ENCODE measurements around the gene ZER1.

Gene ZER1

DNA sequence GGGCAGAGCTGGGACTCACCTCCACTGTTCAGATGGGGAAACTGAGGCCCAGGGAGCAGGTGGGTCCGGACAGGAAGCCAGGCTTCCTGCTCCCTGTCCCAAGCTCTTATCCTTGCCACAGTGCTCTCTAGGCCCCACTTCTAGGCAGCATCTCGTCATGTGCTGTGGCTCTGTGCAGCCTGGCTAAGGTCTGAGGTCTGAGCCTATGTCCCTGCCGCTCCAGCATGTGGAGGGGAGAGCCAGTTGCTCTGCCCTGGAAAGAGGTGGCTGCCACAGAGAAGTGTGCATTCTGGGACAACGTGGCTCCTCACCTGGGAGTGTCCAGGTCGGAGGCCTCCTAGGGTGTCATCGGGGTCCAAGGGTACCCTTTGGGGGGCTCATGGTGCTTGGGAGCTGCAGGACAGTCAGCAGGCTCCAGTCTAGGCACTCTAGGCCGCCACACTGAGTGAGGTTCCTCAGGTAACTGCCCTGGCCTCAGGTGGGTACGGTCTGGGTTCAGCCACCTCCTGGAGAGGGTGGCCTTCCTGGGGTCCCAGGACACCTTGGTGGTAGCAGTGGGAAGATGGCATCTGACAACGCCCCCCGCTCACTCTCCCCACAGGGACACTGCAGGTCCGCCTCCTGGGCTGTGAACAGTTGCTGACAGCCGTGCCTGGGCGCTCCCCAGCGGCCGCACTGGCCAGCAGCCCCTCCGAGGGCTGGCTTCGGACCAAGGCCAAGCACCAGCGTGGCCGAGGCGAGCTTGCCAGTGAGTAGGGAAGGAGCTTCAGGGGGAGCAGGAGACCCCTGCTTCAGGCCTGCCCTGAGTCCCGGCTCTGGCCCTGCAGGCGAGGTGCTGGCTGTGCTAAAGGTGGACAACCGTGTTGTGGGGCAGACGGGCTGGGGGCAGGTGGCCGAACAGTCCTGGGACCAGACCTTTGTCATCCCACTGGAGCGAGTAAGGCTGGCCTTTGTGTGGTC is 59.0 kb downstream of the ZER1 start:
- TF ChIP-seq RARB (CRISPR knock-in tag; IDR thresholded peaks at IDR 0.05) = no peak
- TF ChIP-seq SNAI2 (CRISPR knock-in tag; IDR thresholded peaks at IDR 0.05) = no peak
- no peak for ATAC-seq

DNA sequence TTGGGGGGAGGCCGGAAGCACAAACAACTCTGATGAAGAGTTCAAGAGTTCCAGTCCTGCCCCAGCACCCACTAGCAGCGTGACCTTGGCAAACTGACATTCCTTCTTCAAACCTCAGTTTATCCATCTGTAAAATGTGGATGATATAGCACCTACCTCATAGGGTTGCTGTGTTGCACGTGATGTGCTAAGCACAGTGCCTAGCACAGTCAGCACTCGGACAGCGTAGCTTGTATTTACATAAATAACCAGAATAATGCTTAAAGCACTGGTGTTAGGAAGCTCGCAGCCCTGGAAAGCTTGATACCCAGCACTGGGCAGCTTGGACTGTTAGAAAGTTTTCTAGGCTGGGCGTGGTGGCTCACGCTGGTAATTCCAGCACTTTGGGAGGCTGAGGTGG is 64.3 kb downstream of the ZER1 start:
- TF ChIP-seq ZNF70 (CRISPR knock-in tag; IDR thresholded peaks at IDR 0.05) = no peak
- TF ChIP-seq, protein P1, sequence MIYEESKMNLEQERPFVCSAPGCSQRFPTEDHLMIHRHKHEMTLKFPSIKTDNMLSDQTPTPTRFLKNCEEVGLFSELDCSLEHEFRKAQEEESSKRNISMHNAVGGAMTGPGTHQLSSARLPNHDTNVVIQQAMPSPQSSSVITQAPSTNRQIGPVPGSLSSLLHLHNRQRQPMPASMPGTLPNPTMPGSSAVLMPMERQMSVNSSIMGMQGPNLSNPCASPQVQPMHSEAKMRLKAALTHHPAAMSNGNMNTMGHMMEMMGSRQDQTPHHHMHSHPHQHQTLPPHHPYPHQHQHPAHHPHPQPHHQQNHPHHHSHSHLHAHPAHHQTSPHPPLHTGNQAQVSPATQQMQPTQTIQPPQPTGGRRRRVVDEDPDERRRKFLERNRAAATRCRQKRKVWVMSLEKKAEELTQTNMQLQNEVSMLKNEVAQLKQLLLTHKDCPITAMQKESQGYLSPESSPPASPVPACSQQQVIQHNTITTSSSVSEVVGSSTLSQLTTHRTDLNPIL (CRISPR knock-in tag; IDR thresholded peaks at IDR 0.05; ENCODE audit: low read depth) = no peak
- TF ChIP-seq ZFP30 (CRISPR knock-in tag; IDR thresholded peaks at IDR 0.05) = no peak
- TF ChIP-seq BACH2 (CRISPR knock-in tag; IDR thresholded peaks at IDR 0.05; ENCODE audit: borderline replicate concordance) = no peak
- TF ChIP-seq ZNF565 (CRISPR knock-in tag; conservative IDR thresholded peaks at IDR 0.05; ENCODE audit: low read depth) = no peak
- TF ChIP-seq TCF4 (CRISPR knock-in tag; IDR thresholded peaks at IDR 0.05; ENCODE audit: borderline replicate concordance) = no peak
- no peak for TF ChIP-seq ARNTL (CRISPR knock-in tag; IDR thresholded peaks at IDR 0.05; ENCODE audit: borderline replicate concordance, low read depth)
- no peak for TF ChIP-seq GLIS3 (CRISPR knock-in tag; IDR thresholded peaks at IDR 0.05)
- ATAC-seq = no peak

DNA sequence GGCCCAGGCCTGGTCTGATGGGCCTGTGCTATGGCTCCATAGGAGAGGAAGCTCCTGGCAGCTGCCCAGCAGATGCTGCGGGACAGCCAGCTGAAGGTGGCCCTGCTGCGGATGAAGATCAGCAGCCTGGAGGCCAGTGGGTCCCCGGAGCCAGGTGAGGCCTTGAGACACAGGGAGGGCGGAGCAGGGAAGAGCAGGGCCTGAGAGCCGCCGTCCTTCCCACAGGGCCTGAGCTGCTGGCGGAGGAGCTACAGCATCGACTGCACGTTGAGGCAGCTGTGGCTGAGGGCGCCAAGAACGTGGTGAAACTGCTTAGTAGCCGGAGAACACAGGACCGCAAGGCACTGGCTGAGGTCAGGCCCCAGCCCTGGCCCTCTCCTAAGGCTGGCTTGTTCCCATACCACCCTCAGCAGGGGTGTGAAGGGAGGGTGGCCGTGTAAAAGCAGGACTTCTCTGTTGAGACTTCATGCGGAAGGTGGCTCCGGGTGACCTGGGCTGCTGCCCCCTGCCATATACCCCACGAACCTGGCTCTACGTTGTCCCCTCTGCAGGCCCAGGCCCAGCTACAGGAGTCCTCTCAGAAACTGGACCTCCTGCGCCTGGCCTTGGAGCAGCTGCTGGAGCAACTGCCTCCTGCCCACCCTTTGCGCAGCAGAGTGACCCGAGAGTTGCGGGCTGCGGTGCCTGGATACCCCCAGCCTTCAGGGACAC is 64.9 kb downstream of the ZER1 start:
- TF ChIP-seq ZC3H10 (CRISPR knock-in tag; IDR thresholded peaks at IDR 0.05) (no peak), GLIS3 (CRISPR knock-in tag; IDR thresholded peaks at IDR 0.05) (no peak), ISL1 (CRISPR knock-in tag; IDR thresholded peaks at IDR 0.05) (no peak), ZNF8 (CRISPR knock-in tag; IDR thresholded peaks at IDR 0.05) (no peak), RARB (CRISPR knock-in tag; IDR thresholded peaks at IDR 0.05) (no peak), SNAI2 (CRISPR knock-in tag; IDR thresholded peaks at IDR 0.05) (no peak), OSR1 (CRISPR knock-in tag; IDR thresholded peaks at IDR 0.05) (no peak), ZNF565 (CRISPR knock-in tag; conservative IDR thresholded peaks at IDR 0.05; ENCODE audit: low read depth) (no peak), ARNTL (CRISPR knock-in tag; IDR thresholded peaks at IDR 0.05; ENCODE audit: borderline replicate concordance, low read depth) (no peak), ZFP30 (CRISPR knock-in tag; IDR thresholded peaks at IDR 0.05) (no peak), ESRRG (CRISPR knock-in tag; IDR thresholded peaks at IDR 0.05) (no peak), ZFP3 (CRISPR knock-in tag; IDR thresholded peaks at IDR 0.05) (no peak)
- TF ChIP-seq, protein P2, sequence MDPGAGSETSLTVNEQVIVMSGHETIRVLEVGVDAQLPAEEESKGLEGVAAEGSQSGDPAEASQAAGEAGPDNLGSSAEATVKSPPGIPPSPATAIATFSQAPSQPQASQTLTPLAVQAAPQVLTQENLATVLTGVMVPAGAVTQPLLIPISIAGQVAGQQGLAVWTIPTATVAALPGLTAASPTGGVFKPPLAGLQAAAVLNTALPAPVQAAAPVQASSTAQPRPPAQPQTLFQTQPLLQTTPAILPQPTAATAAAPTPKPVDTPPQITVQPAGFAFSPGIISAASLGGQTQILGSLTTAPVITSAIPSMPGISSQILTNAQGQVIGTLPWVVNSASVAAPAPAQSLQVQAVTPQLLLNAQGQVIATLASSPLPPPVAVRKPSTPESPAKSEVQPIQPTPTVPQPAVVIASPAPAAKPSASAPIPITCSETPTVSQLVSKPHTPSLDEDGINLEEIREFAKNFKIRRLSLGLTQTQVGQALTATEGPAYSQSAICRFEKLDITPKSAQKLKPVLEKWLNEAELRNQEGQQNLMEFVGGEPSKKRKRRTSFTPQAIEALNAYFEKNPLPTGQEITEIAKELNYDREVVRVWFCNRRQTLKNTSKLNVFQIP (CRISPR knock-in tag; IDR thresholded peaks at IDR 0.05; ENCODE audit: borderline replicate concordance, low read depth) = no peak
- TF ChIP-seq, protein P1 (CRISPR knock-in tag; IDR thresholded peaks at IDR 0.05; ENCODE audit: low read depth) = no peak
- TF ChIP-seq, protein P3, sequence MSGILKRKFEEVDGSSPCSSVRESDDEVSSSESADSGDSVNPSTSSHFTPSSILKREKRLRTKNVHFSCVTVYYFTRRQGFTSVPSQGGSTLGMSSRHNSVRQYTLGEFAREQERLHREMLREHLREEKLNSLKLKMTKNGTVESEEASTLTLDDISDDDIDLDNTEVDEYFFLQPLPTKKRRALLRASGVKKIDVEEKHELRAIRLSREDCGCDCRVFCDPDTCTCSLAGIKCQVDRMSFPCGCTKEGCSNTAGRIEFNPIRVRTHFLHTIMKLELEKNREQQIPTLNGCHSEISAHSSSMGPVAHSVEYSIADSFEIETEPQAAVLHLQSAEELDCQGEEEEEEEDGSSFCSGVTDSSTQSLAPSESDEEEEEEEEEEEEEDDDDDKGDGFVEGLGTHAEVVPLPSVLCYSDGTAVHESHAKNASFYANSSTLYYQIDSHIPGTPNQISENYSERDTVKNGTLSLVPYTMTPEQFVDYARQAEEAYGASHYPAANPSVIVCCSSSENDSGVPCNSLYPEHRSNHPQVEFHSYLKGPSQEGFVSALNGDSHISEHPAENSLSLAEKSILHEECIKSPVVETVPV (CRISPR knock-in tag; IDR thresholded peaks at IDR 0.05) = no peak
- no peak for ATAC-seq

DNA sequence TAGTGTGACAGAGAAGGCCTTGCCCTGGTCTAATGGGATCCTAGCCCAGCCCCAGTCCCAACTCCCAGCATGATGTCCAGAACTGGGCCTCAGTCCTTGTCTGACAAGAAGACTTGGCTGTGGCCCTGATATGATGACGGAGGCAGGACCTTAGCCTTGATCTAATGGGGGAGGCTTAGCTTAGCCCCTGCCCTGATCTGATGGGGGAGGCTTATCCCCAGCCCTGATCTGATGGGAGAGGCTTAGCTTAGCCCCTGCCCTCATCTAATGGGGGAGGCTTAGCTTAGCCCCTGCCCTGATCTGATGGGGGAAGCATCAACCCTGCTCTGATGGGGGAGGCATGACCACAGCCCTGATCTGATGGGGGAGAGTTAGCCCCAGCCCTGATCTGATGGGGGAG is 65.7 kb downstream of the ZER1 start:
- no peak for TF ChIP-seq ARNTL (CRISPR knock-in tag; IDR thresholded peaks at IDR 0.05; ENCODE audit: borderline replicate concordance, low read depth)
- no peak for TF ChIP-seq RARB (CRISPR knock-in tag; IDR thresholded peaks at IDR 0.05)
- TF ChIP-seq, protein P1 (CRISPR knock-in tag; IDR thresholded peaks at IDR 0.05; ENCODE audit: low read depth) = no peak
- no peak for TF ChIP-seq ZC3H10 (CRISPR knock-in tag; IDR thresholded peaks at IDR 0.05)
- TF ChIP-seq, protein P3 (CRISPR knock-in tag; IDR thresholded peaks at IDR 0.05) = no peak
- TF ChIP-seq CSDC2 (CRISPR knock-in tag; IDR thresholded peaks at IDR 0.05) = no peak
- ATAC-seq = no peak
